GM23338 (cell line): ENCODE results near the gene SOHLH1.

ENCODE experiments used
- EZH2 ChIP-seq: fragments of 200-600 bp; sonication (generic); IDR thresholded peaks from one replicate; pipeline ENCODE4 v1.8.0; 2017; ENCODE audit warnings: antibody characterized with exemption, mild to moderate bottlenecking, low read depth; ENCODE audit not compliant: unreplicated experiment
- EZH2phosphoT487 ChIP-seq: fragments of 200-600 bp; sonication (generic); IDR thresholded peaks from one replicate; pipeline ENCODE4 v1.8.1; 2018; ENCODE audit warnings: antibody characterized with exemption; ENCODE audit not compliant: unreplicated experiment
- POLR2AphosphoS5 ChIP-seq: IDR thresholded peaks from 2 replicates; pipeline ENCODE4 v1.6.1; 2016; ENCODE audit warnings: antibody characterized with exemption, low read depth
- ZNF114 ChIP-seq: fragments of 250-450 bp; sonication (Bioruptor Pico); IDR thresholded peaks from 2 replicates; pipeline ENCODE4 v1.5.0; 2020; ENCODE audit warnings: mild to moderate bottlenecking, moderate library complexity
- TF ChIP-seq, protein P1 (sequence below), 2 experiments: fragments of 200-600 bp in 1 of 2; sonication (generic) in 1 of 2; conservative IDR thresholded peaks; 2 replicates each; pipeline versions ENCODE4 v1.5.1 to v1.6.1; 2016 to 2017; ENCODE audit warnings: antibody characterized with exemption in 2 of 2, low read depth in 2 of 2, mild to moderate bottlenecking in 2 of 2, moderate library complexity in 1 of 2
- TF ChIP-seq, protein P2 (sequence below): IDR thresholded peaks from one replicate; pipeline ENCODE4 v1.6.1; 2018; ENCODE audit warnings: antibody characterized with exemption; ENCODE audit not compliant: unreplicated experiment

DNA sequence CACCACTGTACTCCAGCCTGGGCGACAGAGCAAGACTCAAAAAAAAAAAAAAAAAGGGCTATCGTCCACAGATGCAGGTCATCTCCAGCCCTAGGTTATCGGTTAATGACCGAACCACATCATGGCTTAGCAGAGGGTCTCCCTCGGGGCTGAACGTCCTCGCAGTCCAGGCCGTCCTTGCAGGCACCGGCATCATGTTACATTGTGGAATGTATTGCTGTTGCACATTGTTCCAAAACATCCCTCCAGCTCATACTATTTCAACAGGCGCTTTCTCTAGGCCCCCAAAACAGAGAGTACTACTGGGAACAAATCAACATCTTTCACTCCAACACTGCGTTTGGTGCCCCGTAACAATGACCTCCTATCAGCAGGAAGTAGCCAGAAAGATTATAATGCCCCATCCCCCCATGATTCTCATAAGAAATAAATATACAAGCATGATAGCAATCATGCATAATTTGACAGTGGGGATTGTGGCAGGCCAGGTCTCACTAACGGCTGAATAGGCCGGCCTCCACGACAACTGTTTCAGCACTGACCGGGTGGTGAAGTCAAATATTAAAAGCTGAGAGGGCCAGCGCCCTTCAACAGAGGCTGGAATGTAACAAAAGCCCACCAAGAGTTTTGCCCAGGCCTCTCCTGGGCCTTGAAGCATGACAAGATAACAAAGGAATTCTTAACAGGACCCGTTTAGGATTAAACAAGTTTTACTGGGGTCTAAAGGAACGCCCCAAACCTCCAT lies 37.3 kb downstream of the SOHLH1 start:
- TF ChIP-seq, protein P1, sequence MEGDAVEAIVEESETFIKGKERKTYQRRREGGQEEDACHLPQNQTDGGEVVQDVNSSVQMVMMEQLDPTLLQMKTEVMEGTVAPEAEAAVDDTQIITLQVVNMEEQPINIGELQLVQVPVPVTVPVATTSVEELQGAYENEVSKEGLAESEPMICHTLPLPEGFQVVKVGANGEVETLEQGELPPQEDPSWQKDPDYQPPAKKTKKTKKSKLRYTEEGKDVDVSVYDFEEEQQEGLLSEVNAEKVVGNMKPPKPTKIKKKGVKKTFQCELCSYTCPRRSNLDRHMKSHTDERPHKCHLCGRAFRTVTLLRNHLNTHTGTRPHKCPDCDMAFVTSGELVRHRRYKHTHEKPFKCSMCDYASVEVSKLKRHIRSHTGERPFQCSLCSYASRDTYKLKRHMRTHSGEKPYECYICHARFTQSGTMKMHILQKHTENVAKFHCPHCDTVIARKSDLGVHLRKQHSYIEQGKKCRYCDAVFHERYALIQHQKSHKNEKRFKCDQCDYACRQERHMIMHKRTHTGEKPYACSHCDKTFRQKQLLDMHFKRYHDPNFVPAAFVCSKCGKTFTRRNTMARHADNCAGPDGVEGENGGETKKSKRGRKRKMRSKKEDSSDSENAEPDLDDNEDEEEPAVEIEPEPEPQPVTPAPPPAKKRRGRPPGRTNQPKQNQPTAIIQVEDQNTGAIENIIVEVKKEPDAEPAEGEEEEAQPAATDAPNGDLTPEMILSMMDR (conservative IDR thresholded peaks at IDR 0.05; ENCODE audit: low read depth in 2 of 2), result no peak
- TF ChIP-seq POLR2AphosphoS5 (no peak), EZH2 (no peak), EZH2phosphoT487 (no peak), ZNF114 (CRISPR knock-in tag) (no peak)
- TF ChIP-seq, protein P2, sequence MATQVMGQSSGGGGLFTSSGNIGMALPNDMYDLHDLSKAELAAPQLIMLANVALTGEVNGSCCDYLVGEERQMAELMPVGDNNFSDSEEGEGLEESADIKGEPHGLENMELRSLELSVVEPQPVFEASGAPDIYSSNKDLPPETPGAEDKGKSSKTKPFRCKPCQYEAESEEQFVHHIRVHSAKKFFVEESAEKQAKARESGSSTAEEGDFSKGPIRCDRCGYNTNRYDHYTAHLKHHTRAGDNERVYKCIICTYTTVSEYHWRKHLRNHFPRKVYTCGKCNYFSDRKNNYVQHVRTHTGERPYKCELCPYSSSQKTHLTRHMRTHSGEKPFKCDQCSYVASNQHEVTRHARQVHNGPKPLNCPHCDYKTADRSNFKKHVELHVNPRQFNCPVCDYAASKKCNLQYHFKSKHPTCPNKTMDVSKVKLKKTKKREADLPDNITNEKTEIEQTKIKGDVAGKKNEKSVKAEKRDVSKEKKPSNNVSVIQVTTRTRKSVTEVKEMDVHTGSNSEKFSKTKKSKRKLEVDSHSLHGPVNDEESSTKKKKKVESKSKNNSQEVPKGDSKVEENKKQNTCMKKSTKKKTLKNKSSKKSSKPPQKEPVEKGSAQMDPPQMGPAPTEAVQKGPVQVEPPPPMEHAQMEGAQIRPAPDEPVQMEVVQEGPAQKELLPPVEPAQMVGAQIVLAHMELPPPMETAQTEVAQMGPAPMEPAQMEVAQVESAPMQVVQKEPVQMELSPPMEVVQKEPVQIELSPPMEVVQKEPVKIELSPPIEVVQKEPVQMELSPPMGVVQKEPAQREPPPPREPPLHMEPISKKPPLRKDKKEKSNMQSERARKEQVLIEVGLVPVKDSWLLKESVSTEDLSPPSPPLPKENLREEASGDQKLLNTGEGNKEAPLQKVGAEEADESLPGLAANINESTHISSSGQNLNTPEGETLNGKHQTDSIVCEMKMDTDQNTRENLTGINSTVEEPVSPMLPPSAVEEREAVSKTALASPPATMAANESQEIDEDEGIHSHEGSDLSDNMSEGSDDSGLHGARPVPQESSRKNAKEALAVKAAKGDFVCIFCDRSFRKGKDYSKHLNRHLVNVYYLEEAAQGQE, result no peak
